Measurements from ENCODE around the gene CDH6. TPM values are rescaled to one million over a fixed set of nuclear protein-coding genes. Genes with fewer than 3 reads are reported as not detected.

The CDH6 gene
- total RNA-seq, 1 experiment from 2014 or later = 0.12 TPM

- ChIA-PET RAD21 (ENCODE audit: low non-redundant PET in 1 of 2, low total read pairs in 2 of 2, uncharacterized antibody in 2 of 2, unreplicated experiment in 2 of 2) (no interaction called here), CTCF (no interaction called here), POLR2A (no interaction called here)
- Histone ChIP-seq H3K27me3 (ENCODE audit: insufficient read depth, low read length) (no peaks in the 10 kb centered on the region), H3K4me2 (ENCODE audit: low read length) (no peak overlapping the region), H3K4me3 (replicated peaks in 1 of 2; ENCODE audit: low read depth in 1 of 2, low read length in 2 of 2) (no peak overlapping the region), H3K9me2 (ENCODE audit: insufficient read depth) (no peaks in the 10 kb centered on the region), H3K4me1 (ENCODE audit: control insufficient read depth in 1 of 2, insufficient read depth in 2 of 2, low read length in 2 of 2) (no peaks in the 10 kb centered on the region), H3K36me3 (ENCODE audit: control insufficient read depth in 1 of 2, insufficient read depth in 2 of 2, low read length in 2 of 2) (no peaks in the 10 kb centered on the region), H3K9ac (ENCODE audit: low read length) (no peak overlapping the region), H2AFZ (ENCODE audit: low read depth, low read length, poor library complexity, severe bottlenecking) (no peak overlapping the region), H3K79me2 (ENCODE audit: insufficient read depth, low read length) (no peaks in the 10 kb centered on the region), H3K27ac (ENCODE audit: low read depth, low read length) (no peak overlapping the region), H3K9me3 (ENCODE audit: control insufficient read depth in 1 of 2, insufficient read depth in 1 of 2, low read depth in 1 of 2, low read length in 2 of 2) (peaks cover 0 to 7% of the 10 kb centered on the region in 2 experiments; a peak in 2 of 4 replicates), H4K20me1 (ENCODE audit: insufficient read depth) (no peaks in the 10 kb centered on the region)
- DNase-seq (ENCODE audit: low read depth, low spot score) = no peak
- ATAC-seq = no peak
- intact Hi-C loops (cut with micrococcal nuclease) = no loop called here
- no TSS peak for BruUV-seq (replicated peaks)
- TF ChIP-seq SP1 (IDR thresholded peaks at IDR 0.05; ENCODE audit: low read depth) = no peak
- TF ChIP-seq CBX3 (IDR thresholded peaks at IDR 0.05; ENCODE audit: low read depth) = no peak
- TF ChIP-seq EZH2phosphoT487 (IDR thresholded peaks at IDR 0.05; ENCODE audit: borderline replicate concordance) = no peak
- TF ChIP-seq, protein P1, sequence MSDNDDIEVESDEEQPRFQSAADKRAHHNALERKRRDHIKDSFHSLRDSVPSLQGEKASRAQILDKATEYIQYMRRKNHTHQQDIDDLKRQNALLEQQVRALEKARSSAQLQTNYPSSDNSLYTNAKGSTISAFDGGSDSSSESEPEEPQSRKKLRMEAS (IDR thresholded peaks at IDR 0.05) = no peak
- no peak for TF ChIP-seq SRF (IDR thresholded peaks at IDR 0.05; ENCODE audit: low read depth)
- no peak for TF ChIP-seq YY1 (IDR thresholded peaks at IDR 0.05; ENCODE audit: extremely low read depth, insufficient replicate concordance, low read depth, low read length)
- no peak for TF ChIP-seq ATF3 (IDR thresholded peaks at IDR 0.05)
- no peak for TF ChIP-seq ELF1 (IDR thresholded peaks at IDR 0.05; ENCODE audit: borderline replicate concordance, low read depth)
- no peak for TF ChIP-seq SIN3A (IDR thresholded peaks at IDR 0.05; ENCODE audit: low read depth)
- TF ChIP-seq, protein P2, sequence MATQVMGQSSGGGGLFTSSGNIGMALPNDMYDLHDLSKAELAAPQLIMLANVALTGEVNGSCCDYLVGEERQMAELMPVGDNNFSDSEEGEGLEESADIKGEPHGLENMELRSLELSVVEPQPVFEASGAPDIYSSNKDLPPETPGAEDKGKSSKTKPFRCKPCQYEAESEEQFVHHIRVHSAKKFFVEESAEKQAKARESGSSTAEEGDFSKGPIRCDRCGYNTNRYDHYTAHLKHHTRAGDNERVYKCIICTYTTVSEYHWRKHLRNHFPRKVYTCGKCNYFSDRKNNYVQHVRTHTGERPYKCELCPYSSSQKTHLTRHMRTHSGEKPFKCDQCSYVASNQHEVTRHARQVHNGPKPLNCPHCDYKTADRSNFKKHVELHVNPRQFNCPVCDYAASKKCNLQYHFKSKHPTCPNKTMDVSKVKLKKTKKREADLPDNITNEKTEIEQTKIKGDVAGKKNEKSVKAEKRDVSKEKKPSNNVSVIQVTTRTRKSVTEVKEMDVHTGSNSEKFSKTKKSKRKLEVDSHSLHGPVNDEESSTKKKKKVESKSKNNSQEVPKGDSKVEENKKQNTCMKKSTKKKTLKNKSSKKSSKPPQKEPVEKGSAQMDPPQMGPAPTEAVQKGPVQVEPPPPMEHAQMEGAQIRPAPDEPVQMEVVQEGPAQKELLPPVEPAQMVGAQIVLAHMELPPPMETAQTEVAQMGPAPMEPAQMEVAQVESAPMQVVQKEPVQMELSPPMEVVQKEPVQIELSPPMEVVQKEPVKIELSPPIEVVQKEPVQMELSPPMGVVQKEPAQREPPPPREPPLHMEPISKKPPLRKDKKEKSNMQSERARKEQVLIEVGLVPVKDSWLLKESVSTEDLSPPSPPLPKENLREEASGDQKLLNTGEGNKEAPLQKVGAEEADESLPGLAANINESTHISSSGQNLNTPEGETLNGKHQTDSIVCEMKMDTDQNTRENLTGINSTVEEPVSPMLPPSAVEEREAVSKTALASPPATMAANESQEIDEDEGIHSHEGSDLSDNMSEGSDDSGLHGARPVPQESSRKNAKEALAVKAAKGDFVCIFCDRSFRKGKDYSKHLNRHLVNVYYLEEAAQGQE (IDR thresholded peaks at IDR 0.05; ENCODE audit: low read depth) = no peak
- TF ChIP-seq, protein P3, sequence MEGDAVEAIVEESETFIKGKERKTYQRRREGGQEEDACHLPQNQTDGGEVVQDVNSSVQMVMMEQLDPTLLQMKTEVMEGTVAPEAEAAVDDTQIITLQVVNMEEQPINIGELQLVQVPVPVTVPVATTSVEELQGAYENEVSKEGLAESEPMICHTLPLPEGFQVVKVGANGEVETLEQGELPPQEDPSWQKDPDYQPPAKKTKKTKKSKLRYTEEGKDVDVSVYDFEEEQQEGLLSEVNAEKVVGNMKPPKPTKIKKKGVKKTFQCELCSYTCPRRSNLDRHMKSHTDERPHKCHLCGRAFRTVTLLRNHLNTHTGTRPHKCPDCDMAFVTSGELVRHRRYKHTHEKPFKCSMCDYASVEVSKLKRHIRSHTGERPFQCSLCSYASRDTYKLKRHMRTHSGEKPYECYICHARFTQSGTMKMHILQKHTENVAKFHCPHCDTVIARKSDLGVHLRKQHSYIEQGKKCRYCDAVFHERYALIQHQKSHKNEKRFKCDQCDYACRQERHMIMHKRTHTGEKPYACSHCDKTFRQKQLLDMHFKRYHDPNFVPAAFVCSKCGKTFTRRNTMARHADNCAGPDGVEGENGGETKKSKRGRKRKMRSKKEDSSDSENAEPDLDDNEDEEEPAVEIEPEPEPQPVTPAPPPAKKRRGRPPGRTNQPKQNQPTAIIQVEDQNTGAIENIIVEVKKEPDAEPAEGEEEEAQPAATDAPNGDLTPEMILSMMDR (IDR thresholded peaks at IDR 0.05 in 2 of 3, conservative IDR thresholded peaks at IDR 0.05 in 1 of 3; ENCODE audit: borderline replicate concordance in 1 of 3, insufficient read depth in 1 of 3, low read depth in 2 of 3, low read length in 2 of 3) = no peak
- no peak for TF ChIP-seq JUND (IDR thresholded peaks at IDR 0.05)
- no peak for TF ChIP-seq EGR1 (IDR thresholded peaks at IDR 0.05; ENCODE audit: low read depth)
- TF ChIP-seq EZH2 (IDR thresholded peaks at IDR 0.05) = no peak
- TF ChIP-seq CEBPB (IDR thresholded peaks at IDR 0.05; ENCODE audit: low read depth) = no peak
- TF ChIP-seq POLR2AphosphoS5 (IDR thresholded peaks at IDR 0.05; ENCODE audit: low read depth, low read length) = no peak
Observed at GRCh38 chr5:31194468-31194813, 955 bp downstream of the CDH6 start.
